Measurements from ENCODE around the gene PIGU.

DNA sequence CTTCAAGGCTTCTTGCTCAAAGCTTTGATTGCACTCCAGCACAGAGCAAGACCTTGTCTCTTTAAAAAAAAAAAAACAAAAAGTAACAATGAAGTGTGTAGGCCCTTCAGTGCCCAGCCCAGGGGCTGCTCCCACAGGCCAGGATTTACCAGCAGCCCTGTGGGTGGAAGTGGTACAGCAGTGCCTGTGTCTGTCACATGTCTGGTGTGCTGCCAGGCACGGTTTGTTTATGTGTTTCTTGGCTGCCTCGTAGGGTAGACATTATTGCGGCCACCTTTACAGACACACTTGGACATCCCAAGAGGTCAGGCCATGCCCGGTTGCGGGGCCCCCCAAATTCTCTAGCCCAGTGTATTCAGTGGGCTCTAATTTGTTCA lies 148.0 kb downstream of the PIGU start:
- TF ChIP-seq, protein P1, sequence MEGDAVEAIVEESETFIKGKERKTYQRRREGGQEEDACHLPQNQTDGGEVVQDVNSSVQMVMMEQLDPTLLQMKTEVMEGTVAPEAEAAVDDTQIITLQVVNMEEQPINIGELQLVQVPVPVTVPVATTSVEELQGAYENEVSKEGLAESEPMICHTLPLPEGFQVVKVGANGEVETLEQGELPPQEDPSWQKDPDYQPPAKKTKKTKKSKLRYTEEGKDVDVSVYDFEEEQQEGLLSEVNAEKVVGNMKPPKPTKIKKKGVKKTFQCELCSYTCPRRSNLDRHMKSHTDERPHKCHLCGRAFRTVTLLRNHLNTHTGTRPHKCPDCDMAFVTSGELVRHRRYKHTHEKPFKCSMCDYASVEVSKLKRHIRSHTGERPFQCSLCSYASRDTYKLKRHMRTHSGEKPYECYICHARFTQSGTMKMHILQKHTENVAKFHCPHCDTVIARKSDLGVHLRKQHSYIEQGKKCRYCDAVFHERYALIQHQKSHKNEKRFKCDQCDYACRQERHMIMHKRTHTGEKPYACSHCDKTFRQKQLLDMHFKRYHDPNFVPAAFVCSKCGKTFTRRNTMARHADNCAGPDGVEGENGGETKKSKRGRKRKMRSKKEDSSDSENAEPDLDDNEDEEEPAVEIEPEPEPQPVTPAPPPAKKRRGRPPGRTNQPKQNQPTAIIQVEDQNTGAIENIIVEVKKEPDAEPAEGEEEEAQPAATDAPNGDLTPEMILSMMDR (IDR thresholded peaks at IDR 0.05; ENCODE audit: insufficient read depth, low read length, poor library complexity, severe bottlenecking): no peak
- TF ChIP-seq EZH2phosphoT487 (conservative IDR thresholded peaks at IDR 0.05; ENCODE audit: low read length): no peak
